ENCODE results near the gene KLHL24. TPM values are rescaled to one million over a fixed set of nuclear protein-coding genes. Genes with fewer than 3 reads are reported as not detected.

Gene KLHL24
- total and polyA plus RNA-seq, 2 of the 13 experiments (the other 11 are each of a cell fraction or from before 2014, with no cell fraction given): 6.9 to 15.7 TPM

DNA sequence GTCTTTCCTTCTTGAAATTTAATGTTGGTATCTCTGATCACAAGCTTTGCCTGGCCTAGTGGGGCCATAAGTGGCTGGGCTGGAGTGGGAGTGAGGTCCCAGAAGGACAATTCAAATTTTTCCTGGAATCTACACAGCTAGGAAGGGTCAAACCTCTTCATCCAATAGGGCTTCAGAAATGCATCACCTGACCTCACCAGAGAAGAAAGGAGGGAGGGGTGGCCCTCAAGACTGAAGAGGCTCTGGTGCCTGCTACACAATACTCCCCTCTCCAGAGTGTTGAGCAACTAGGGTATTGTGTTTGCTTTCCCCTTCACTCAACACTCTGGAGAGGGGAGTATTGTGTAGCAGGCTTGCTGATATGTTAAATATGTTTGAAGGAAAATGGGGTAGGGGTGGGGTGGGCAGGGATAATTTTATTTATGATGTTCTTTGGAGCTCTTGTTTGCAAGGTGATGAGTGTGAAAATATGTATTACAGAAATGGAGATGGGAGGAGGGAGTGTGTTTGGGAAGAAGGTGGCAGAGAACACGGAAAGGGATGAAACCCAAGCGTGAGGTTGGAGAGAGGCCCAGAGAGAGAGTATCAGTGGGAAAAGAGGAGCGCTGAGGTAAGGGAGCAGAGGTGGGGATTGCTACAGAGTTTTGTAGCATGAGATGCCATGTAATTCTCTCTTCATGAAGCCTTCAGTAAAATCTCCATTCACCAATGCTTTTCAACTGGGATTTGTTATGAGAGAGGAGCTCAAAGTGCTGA is 5.7 kb upstream of the KLHL24 start:
- ChIA-PET CTCF (ENCODE audit: low intra/inter-chr PET ratio, low total read pairs) (no interaction called here), POLR2A (no interaction called here)
- in situ Hi-C loops (cut with HindIII; ENCODE audit: extremely low pct_ligation_motif_present, low pct_unique_long_range_greater_than_20kb): no loop called here

DNA sequence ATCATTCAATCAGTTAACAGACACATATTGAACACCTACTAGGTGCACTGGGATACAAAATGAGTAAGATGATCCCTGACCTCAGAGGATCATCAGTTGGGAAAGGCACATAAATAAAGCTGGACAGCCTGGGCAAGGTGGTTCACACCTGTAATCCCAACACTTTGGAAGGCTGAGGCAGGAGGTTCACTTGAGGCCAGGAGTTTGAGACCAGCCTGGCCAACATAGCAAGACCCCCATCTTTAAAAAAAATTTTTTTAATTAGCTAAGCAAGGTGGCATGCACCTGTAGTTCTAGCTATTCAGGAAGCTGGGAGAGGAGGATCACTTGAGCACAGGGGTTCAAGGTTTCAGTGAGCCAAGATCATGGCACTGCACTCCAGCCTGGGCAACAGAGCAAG is 3.7 kb upstream of the KLHL24 start:
- ATAC-seq (no peak), FAIRE-seq (no peak), DNase-seq (ENCODE audit: low spot score) (no peak)
- no TSS peak for BruUV-seq (replicated peaks)
- in situ Hi-C loops (cut with HindIII; ENCODE audit: extremely low pct_ligation_motif_present, low pct_unique_long_range_greater_than_20kb): no loop called here
- Histone ChIP-seq H3K9ac (ENCODE audit: insufficient read depth, low read depth, low read length) (no peak overlapping the region), H3K4me3 (replicated peaks in 1 of 3; ENCODE audit: insufficient read depth in 1 of 3, low read depth in 2 of 3, low read length in 3 of 3) (no peak overlapping the region), H3K79me2 (ENCODE audit: insufficient read depth, low read length) (no peaks in the 10 kb centered on the region), H4K20me1 (ENCODE audit: insufficient read depth, low read length) (no peaks in the 10 kb centered on the region), H3K4me1 (ENCODE audit: insufficient read depth, low read length) (peaks cover 31% of the 10 kb centered on the region), H3K9me3 (ENCODE audit: low read length) (no peaks in the 10 kb centered on the region), H3K27ac (ENCODE audit: extremely low read length, insufficient read depth, low read length) (no peak overlapping the region), H3K27me3 (ENCODE audit: control insufficient read depth in 1 of 2, insufficient read depth in 2 of 2, low read length in 2 of 2) (no peaks in the 10 kb centered on the region), H3K36me3 (replicated peaks in 1 of 2; ENCODE audit: control insufficient read depth in 1 of 2, insufficient read depth in 2 of 2, low read length in 2 of 2) (no peaks in the 10 kb centered on the region), H2AFZ (ENCODE audit: low read length) (no peak overlapping the region), H3K4me2 (ENCODE audit: low read depth, low read length) (no peak overlapping the region)
- intact Hi-C loops (cut with micrococcal nuclease; ENCODE audit: unreplicated experiment): no loop called here
- TF ChIP-seq UBTF (CRISPR knock-in tag; IDR thresholded peaks at IDR 0.05) (no peak), ZNF121 (CRISPR knock-in tag; IDR thresholded peaks at IDR 0.05) (peak; percentile 56; the same call in 1 of the 2 replicates)
- POLR2A ChIA-PET: no interaction called here
- CTCF ChIA-PET (ENCODE audit: low intra/inter-chr PET ratio, low total read pairs): no interaction called here

More for the DNA sequence above, 5.7 kb upstream of the KLHL24 start:
- FAIRE-seq (no peak), ATAC-seq (peak; percentile 46), DNase-seq (ENCODE audit: low spot score) (no peak)
- H3K4me2 ChIP-seq (ENCODE audit: low read depth, low read length): peak overlapping the region; percentile 7; the same call in 1 of the 2 replicates
- no TSS peak for BruUV-seq (replicated peaks)
- WGBS (ENCODE audit: low lambda C conversion rate): 38% methylated on average over 3 of the region's 3 CpGs
- no peaks in the 10 kb centered on the region for H3K9me3 ChIP-seq (ENCODE audit: low read length)
- peaks cover 26% of the 10 kb centered on the region for H3K4me1 ChIP-seq (ENCODE audit: insufficient read depth, low read length)
- no peak overlapping the region for H3K9ac ChIP-seq (ENCODE audit: insufficient read depth, low read depth, low read length)
- TF ChIP-seq ZNF256 (CRISPR knock-in tag; conservative IDR thresholded peaks at IDR 0.05) (no peak), IKZF4 (CRISPR knock-in tag; IDR thresholded peaks at IDR 0.05; ENCODE audit: borderline replicate concordance, low read depth, not compliant biosample characterization) (no peak), ZNF83 (CRISPR knock-in tag; IDR thresholded peaks at IDR 0.05; ENCODE audit: borderline replicate concordance) (no peak), ZNF605 (CRISPR knock-in tag; IDR thresholded peaks at IDR 0.05) (no peak), PRMT3 (CRISPR knock-in tag; IDR thresholded peaks at IDR 0.05; ENCODE audit: borderline replicate concordance, low read depth) (no peak), SOX13 (IDR thresholded peaks at IDR 0.05) (no peak), SOX13 (CRISPR knock-in tag; conservative IDR thresholded peaks at IDR 0.05 in 1 of 2, IDR thresholded peaks at IDR 0.05 in 1 of 2) (peak in 1 of 2 experiments; percentile 61; a peak in 2 of 4 replicates), ZNF703 (CRISPR knock-in tag; IDR thresholded peaks at IDR 0.05; ENCODE audit: borderline replicate concordance) (no peak), MYC (CRISPR knock-in tag; IDR thresholded peaks at IDR 0.05; ENCODE audit: borderline replicate concordance) (no peak), NFYC (CRISPR knock-in tag; IDR thresholded peaks at IDR 0.05) (peak; percentile 20; the same call in 1 of the 2 replicates), ZNF839 (CRISPR knock-in tag; IDR thresholded peaks at IDR 0.05; ENCODE audit: borderline replicate concordance) (no peak)
- no peak overlapping the region for H3K4me3 ChIP-seq (replicated peaks in 1 of 3; ENCODE audit: insufficient read depth in 1 of 3, low read depth in 2 of 3, low read length in 3 of 3)
- H3K36me3 ChIP-seq (replicated peaks in 1 of 2; ENCODE audit: control insufficient read depth in 1 of 2, insufficient read depth in 2 of 2, low read length in 2 of 2): no peaks in the 10 kb centered on the region
- H4K20me1 ChIP-seq (ENCODE audit: insufficient read depth, low read length): no peaks in the 10 kb centered on the region
- H2AFZ ChIP-seq (ENCODE audit: low read length): no peak overlapping the region
- intact Hi-C loops (cut with micrococcal nuclease; ENCODE audit: unreplicated experiment): loop anchor here (10.0 kb wide), 1 partner anchor 135 kb away; no protein-coding TSS in a partner anchor
- no peaks in the 10 kb centered on the region for H3K27me3 ChIP-seq (ENCODE audit: control insufficient read depth in 1 of 2, insufficient read depth in 2 of 2, low read length in 2 of 2)
- no peak overlapping the region for H3K27ac ChIP-seq (ENCODE audit: extremely low read length, insufficient read depth, low read length)
- H3K79me2 ChIP-seq (ENCODE audit: insufficient read depth, low read length): no peaks in the 10 kb centered on the region

Measured in HepG2 (cell line).